Measurements from ENCODE around the gene CHAC1. TPM values are rescaled to one million over a fixed set of nuclear protein-coding genes. Genes with fewer than 3 reads are reported as not detected.

CHAC1 gene
- total RNA-seq, 2 donors from 2014 or later = 4.0 to 20.9 TPM

- intact Hi-C loops (cut with DNase I) = no loop called here
- no peak for TF ChIP-seq CTCF (IDR thresholded peaks at IDR 0.05)
- Histone ChIP-seq H3K4me1 (no peaks in the 10 kb centered on the region), H3K27me3 (no peaks in the 10 kb centered on the region), H3K9ac (ENCODE audit: low read depth in 2 of 2, low read length in 2 of 2) (no peak overlapping the region), H3K4me3 (no peak overlapping the region), H3K9me3 (no peaks in the 10 kb centered on the region), H3K36me3 (no peaks in the 10 kb centered on the region), H3K27ac (no peak overlapping the region)
- no peak for DNase-seq
Measured at GRCh38 chr15:40914013-40914412, 39.3 kb upstream of the CHAC1 start.

DNA sequence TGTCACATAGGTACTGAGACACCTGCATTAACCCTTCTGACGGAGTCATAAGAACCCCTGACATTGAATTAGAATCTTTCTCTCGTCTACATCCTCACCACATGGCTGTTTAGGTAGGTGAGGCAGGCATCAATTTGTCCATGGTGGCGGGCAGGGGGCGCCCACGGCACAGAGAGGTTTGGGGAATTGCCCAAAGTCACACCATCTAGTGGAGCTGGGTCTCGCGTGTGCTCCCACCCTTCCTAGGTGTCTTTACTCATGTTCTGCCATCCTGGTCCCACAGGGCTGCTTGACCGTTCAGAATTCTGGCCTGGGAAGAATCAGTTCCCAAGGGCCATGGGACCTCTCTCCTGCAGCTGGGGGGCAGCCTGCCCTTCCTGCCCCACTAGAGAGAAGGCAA, 38.8 kb upstream of the CHAC1 start:
- TF ChIP-seq CTCF (IDR thresholded peaks at IDR 0.05) = no peak
- no peak overlapping the region for H3K27ac ChIP-seq
- intact Hi-C loops (cut with DNase I) = no loop called here

GRCh38 chr15:40915116-40915661, 38.1 kb upstream of the CHAC1 start:
- no peak overlapping the region for H3K27ac ChIP-seq
- TF ChIP-seq CTCF (IDR thresholded peaks at IDR 0.05) = no peak

More for the DNA sequence above, 38.8 kb upstream of the CHAC1 start:
- Histone ChIP-seq H3K27me3 (no peaks in the 10 kb centered on the region), H3K9ac (ENCODE audit: low read depth in 2 of 2, low read length in 2 of 2) (no peak overlapping the region), H3K4me1 (no peaks in the 10 kb centered on the region), H3K4me3 (no peak overlapping the region), H3K9me3 (no peaks in the 10 kb centered on the region), H3K36me3 (no peaks in the 10 kb centered on the region)
- DNase-seq = no peak

DNA sequence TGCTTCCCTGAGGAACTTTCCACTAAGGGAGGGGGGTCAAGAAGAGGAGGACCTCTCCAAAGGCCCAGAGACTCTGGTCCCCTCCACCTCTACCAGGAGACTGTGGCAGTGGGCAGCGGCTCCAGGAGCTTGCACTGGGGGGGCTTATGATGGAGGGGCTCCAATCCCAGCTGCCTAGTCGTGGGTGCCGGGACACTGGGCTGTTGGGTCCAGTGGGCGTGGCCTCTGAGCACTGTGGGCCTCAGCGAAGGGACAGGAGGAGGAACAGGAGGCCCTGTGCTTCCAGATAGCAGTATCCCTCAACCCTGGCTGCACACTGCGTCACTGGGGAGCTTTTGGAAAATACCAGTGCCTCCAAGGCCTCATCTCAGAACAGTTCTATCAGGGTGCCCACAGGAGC, 37.6 kb upstream of the CHAC1 start:
- intact Hi-C loops (cut with DNase I) = no loop called here
- no peak for DNase-seq

More at GRCh38 chr15:40915116-40915661, 38.1 kb upstream of the CHAC1 start:
- intact Hi-C loops (cut with DNase I) = no loop called here
- H3K9me3 ChIP-seq = no peaks in the 10 kb centered on the region
- no peaks in the 10 kb centered on the region for H3K4me1 ChIP-seq
- no peaks in the 10 kb centered on the region for H3K27me3 ChIP-seq
- H3K9ac ChIP-seq (ENCODE audit: low read depth in 2 of 2, low read length in 2 of 2) = no peak overlapping the region
- H3K36me3 ChIP-seq = no peaks in the 10 kb centered on the region
- no peak overlapping the region for H3K4me3 ChIP-seq
- no peak for DNase-seq

DNA sequence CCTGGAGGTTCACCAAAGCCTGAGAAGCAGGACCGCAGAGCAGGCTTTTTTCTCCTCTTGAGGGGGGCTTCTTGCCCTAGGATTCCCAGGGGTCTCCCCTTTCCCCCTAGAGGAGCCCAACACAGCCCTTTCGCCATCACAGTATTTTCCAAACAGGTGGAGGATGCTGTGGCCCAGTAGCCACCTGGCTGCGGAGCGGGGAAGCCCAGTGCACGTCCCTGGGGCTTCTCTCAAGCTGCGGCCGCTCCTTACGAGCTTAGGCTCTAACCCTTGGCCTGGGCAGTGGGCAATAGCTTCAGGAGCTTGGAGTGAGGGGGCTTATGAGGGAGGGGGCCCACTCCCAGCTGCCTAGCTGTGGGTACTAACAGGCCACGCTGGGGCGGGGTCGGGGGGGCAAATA, 35.7 kb upstream of the CHAC1 start:
- Histone ChIP-seq H3K36me3 (no peaks in the 10 kb centered on the region), H3K9me3 (no peaks in the 10 kb centered on the region), H3K27me3 (no peaks in the 10 kb centered on the region), H3K9ac (ENCODE audit: low read depth in 2 of 2, low read length in 2 of 2) (no peak overlapping the region), H3K4me3 (no peak overlapping the region), H3K27ac (no peak overlapping the region), H3K4me1 (peaks cover under 1% of the 10 kb centered on the region)
- intact Hi-C loops (cut with DNase I) = no loop called here
- TF ChIP-seq CTCF (IDR thresholded peaks at IDR 0.05) = no peak
- no peak for DNase-seq

More for the DNA sequence above, 37.6 kb upstream of the CHAC1 start:
- H3K9me3 ChIP-seq = no peaks in the 10 kb centered on the region
- H3K27ac ChIP-seq = no peak overlapping the region
- no peaks in the 10 kb centered on the region for H3K36me3 ChIP-seq
- H3K4me3 ChIP-seq = no peak overlapping the region
- no peak overlapping the region for H3K9ac ChIP-seq (ENCODE audit: low read depth in 2 of 2, low read length in 2 of 2)
- TF ChIP-seq CTCF (IDR thresholded peaks at IDR 0.05) = no peak
- no peaks in the 10 kb centered on the region for H3K4me1 ChIP-seq
- H3K27me3 ChIP-seq = no peaks in the 10 kb centered on the region
